ENCODE results near the gene TRIM28.

The TRIM28 gene

DNA sequence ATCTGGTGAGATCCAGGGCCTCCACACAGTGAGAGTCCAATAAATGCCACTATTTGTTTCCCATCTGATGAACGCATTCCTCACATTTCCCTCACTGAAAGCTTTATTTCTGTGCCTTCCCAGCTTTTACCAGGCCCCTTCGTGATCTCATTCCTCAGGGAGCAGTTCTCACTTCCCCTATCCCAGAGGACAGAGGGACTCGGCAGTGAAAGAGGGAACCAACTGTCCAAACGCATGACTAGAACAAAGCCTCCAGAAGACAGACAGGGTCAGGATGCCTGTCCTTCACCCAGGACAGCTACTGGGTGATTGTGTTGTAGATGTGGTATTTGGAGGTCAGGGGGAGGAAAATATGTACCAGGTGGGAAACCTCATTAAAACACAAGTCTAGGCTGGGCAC, 22.2 kb upstream of the TRIM28 start:
- no peak for TF ChIP-seq CTCF (IDR thresholded peaks at IDR 0.05; ENCODE audit: borderline replicate concordance, insufficient read depth, low read depth, low read length)
- no peak overlapping the region for H3K4me3 ChIP-seq (ENCODE audit: low read depth, low read length)

- no peak for TF ChIP-seq CTCF (IDR thresholded peaks at IDR 0.05; ENCODE audit: borderline replicate concordance, insufficient read depth, low read depth, low read length)
- H3K4me3 ChIP-seq (ENCODE audit: low read depth, low read length), result no peak overlapping the region
Observed at GRCh38 chr19:58522709-58523108, 21.2 kb upstream of the TRIM28 start.

DNA sequence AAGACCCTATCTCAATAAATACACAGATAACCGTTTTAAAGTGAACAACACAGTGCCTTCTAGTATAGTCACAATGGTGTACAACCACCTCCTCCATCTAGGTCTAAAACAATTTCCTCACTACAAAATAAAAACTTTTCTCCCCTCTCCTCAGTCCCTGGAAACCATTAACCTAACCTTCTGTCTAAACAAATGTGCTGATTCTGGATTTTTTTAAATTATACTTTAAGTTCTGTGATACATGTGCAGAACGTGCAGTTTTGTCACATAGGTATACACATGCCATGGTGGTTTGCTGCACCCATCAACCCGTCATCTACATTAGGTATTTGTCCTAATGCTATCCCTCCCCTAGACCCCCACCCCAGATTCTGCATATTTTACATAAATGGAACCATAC, 14.5 kb upstream of the TRIM28 start:
- no peak for TF ChIP-seq CTCF (IDR thresholded peaks at IDR 0.05; ENCODE audit: borderline replicate concordance, insufficient read depth, low read depth, low read length)
- H3K4me3 ChIP-seq (ENCODE audit: low read depth, low read length), result no peak overlapping the region

GRCh38 chr19:58531034-58531840, 12.6 kb upstream of the TRIM28 start:
- no peak for TF ChIP-seq CTCF (IDR thresholded peaks at IDR 0.05; ENCODE audit: borderline replicate concordance, insufficient read depth, low read depth, low read length)
- no peak overlapping the region for H3K4me3 ChIP-seq (ENCODE audit: low read depth, low read length)

DNA sequence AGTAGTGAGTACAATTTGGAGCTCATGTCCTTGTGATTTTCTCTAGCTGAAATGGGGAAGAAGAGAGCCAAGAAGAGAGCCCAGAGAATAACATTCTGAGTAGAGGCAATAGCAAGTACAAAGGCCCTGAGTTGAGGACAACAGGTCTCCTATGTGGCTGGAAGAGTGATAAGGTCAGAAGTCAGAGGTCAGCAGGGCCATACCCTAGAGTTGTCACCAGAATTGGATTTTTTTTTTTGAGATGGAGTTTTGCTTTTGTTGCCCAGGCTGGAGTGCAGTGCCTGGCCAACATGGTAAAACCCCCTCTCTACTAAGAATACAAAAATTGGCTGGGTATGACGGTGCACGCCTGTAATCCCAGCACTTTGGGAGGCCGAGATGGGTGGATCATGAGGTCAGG, 8.0 kb upstream of the TRIM28 start:
- TF ChIP-seq CTCF (IDR thresholded peaks at IDR 0.05; ENCODE audit: borderline replicate concordance, insufficient read depth, low read depth, low read length), result no peak
- H3K4me3 ChIP-seq (ENCODE audit: low read depth, low read length), result no peak overlapping the region

DNA sequence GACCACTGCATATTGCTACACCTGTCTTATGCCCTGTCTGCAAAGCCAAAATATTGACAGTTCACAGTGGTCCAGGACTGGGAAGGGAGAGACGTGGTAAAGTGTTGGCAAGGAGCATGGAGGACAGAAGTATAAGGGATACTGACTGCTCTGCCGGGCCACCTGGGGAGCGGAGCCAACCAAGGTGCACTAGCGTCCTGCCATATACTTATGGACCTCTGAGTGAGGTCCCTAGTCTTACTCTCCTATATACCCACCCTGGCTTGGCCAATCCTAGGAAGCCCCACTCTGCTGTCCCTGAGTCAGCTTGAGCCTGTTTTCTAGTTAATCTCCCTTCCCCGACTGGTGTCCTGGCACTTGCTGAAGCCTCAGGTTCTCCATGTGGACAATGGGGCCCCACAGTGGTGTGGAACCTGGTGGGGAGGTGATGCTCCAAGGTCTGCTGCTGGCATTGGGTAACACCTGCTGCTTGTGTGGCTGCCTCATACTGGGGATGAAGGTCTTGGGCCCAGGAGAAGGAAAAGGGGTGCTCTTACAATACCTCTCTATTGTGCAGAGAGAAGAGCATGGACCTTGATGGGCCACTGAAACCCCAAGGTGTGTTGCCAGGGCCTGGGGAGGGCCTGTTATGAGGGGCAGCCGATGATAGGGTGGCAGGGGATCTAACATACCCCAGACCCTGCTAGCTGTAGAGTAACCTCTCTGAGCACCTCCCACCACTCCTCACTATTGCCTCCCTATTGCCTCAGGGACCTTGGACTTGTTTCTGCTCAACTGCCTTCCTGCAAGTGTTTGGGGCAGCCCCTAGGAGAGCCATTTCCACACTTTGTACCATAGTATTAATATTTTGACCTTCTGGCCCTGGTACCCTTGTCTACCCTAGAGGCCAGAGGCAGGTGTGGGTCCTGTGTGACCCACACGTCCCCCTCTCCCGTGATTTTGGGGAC, 6.7 kb upstream of the TRIM28 start:
- no peak overlapping the region for H3K4me3 ChIP-seq (ENCODE audit: low read depth, low read length)
- no peak for TF ChIP-seq CTCF (IDR thresholded peaks at IDR 0.05; ENCODE audit: borderline replicate concordance, insufficient read depth, low read depth, low read length)
